Measurements from ENCODE around the gene RTEL1.
"Not testable (repeated sequence)": the region's sequence is repeated elsewhere in the genome, so short reads cannot be mapped to it uniquely, and the experiment has no call there.

The RTEL1 gene, protein sequence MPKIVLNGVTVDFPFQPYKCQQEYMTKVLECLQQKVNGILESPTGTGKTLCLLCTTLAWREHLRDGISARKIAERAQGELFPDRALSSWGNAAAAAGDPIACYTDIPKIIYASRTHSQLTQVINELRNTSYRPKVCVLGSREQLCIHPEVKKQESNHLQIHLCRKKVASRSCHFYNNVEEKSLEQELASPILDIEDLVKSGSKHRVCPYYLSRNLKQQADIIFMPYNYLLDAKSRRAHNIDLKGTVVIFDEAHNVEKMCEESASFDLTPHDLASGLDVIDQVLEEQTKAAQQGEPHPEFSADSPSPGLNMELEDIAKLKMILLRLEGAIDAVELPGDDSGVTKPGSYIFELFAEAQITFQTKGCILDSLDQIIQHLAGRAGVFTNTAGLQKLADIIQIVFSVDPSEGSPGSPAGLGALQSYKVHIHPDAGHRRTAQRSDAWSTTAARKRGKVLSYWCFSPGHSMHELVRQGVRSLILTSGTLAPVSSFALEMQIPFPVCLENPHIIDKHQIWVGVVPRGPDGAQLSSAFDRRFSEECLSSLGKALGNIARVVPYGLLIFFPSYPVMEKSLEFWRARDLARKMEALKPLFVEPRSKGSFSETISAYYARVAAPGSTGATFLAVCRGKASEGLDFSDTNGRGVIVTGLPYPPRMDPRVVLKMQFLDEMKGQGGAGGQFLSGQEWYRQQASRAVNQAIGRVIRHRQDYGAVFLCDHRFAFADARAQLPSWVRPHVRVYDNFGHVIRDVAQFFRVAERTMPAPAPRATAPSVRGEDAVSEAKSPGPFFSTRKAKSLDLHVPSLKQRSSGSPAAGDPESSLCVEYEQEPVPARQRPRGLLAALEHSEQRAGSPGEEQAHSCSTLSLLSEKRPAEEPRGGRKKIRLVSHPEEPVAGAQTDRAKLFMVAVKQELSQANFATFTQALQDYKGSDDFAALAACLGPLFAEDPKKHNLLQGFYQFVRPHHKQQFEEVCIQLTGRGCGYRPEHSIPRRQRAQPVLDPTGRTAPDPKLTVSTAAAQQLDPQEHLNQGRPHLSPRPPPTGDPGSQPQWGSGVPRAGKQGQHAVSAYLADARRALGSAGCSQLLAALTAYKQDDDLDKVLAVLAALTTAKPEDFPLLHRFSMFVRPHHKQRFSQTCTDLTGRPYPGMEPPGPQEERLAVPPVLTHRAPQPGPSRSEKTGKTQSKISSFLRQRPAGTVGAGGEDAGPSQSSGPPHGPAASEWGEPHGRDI (N-terminal part only)

DNA sequence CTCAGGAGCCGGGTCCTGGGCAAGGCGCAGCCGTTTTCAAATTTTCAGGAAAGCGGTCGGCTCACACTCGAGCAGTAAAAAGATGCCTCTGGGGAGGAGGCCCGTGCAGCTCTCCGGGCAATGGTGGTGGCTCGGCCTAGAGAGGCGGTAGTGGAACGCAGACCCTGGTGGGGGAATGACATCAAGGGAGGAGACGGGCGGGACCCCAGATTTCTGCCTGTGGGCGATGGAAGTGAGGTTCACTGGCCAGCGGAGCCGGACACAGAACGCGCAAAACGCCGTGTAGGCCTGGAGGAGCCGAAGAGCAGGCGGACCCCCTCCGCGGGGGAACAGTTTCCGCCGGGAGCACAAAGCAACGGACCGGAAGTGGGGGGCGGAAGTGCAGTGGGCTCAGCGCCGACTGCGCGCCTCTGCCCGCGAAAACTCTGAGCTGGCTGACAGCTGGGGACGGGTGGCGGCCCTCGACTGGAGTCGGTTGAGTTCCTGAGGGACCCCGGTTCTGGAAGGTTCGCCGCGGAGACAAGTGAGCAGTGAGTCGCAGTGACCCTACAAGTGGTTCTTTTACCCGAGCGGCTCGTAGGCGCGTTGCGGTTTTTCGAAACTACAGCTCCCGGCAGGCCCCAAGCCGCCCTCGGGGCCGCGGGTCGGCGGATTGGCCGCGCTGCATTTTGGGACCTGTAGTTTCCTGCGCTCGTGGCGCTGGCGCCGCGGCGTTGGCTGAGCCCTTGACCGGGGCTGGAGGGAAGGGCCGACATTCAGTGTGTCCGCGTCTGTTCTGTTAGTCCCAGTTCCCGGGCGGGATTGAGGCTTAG, at the start of gene RTEL1:
RTEL1 (plus strand) TSS at position 376 of the 812 bp plus-strand sequence. CDS start 1,091 bp downstream, outside the sequence.
- peak; percentile 90 for DNase-seq (ENCODE audit: low spot score)

DNA sequence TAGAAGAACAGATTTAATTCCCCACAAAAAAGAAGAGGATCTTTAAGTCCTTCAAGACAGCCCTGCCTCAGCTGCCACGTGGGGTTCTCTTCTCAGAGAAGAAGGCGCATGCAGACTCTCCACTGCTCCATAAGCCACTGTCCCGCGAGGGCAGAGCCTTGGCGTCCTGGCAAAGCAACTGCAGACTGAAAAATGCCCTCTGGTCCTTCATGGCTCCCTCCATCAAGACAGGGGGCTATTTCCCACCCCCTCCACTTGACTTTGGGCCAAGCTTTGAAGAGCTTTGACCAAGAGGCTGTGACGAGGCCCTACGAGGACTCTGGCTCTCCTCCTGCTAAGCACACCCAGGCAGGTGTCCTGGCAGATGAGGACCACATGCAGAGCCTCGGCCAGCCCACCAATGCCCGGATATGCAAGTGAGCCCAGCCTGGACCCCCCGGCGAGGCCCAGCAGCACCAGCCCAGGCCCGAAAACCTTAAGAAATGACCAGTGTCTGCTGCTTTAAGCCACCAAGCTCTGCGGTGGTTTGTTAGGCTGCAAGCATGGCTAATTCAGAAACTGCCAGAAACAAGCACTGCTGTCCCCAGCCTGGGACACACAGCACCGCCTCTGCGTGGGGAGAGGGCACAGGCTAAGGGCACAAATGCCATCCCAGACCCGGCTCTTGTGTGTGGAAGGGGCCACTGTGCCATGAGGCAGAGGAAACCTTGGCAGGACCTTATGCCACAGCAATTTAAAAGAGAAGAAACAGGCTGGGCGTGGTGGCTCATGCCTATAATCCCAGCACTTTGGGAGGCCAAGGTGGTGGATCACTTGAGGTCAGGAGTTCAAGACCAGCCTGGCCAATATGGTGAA, 47.3 kb upstream of the RTEL1 start:
- DNase-seq (ENCODE audit: low spot score) = no peak

DNA sequence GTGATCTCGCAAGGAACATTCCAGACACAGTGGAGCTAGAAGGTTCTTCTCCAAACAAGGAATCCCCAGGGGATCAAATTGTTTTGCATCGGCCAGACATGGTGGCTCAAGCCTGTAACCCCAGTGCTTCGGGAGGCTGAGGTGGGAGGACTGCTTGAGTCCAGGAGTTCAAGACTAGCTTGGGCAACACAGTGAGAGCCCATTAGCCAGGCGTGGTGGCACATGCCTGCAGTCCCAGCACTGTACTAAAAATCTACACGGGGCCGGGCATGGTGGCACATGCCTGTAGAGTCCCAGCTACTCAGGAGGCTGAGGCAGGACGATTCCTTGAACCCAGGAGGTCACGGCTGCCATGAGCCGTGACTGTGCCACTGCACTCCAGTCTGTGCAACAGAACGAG, 46.5 kb upstream of the RTEL1 start:
- DNase-seq (ENCODE audit: low spot score) = no peak

DNA sequence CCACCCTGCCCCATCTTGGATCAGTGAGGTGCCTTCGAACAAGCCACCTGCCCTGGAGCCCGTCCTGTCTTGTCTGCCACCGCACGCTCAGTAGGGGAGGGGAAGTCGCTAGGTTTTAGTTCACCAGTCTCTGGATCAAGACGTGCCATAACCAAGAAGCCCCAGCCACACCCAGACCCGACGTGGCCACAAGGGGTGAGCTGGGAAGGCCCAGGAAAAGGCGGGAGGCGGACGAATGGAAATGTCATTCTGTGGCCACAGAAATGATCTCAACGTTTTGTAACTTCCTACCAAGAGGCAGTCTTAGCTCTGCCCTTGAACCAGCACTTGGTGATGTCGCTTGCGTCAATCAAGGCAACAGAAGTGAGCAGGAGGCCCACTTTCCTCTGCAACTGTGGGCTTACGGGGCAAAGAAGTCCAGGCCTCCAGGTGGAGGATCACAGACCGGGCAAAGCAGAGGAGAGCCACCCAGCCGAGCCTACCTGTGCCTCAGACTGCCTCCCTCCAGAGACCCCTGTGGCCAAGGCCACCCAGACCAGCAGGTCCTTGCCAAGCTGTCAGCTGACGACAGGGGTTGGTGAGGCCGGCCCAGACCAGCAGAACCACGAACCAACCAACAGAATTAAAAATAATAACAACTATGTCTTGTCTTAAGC, 45.7 kb upstream of the RTEL1 start:
- DNase-seq (ENCODE audit: low spot score) = no peak

DNA sequence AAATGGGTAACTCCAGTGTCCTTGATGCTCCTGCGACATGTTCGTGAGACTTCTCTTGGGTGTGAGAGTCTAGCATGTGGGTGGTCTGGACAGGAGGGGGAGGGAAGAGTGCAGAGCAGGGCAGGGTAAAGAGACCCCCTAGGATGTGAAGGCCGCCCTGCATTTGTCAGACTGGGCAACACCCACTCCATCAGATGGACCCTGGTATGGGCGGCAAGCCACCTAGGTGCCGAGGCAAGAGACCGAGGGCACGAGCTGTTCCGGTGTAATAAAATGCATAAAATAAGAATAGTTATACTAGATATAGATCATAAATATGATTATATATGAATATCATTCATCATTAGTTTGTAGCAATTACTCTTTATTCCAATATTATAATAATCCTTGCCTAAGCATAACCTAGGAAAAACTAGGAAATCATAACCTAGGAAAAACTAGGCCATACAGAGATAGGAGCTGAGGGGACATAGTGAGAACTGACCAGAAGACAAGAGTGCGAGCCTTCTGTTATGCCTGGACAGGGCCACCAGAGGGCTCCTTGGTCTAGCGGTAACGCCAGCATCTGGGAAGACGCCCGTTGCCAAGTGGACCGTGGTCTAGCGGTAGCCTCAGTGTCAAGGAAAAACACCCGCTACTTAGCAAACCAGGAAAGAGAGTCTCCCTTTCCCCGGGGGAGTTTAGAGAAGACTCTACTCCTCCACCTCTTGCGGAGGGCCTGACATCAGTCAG, 44.1 kb upstream of the RTEL1 start:
- not testable (repeated sequence) for DNase-seq (ENCODE audit: low spot score)

DNA sequence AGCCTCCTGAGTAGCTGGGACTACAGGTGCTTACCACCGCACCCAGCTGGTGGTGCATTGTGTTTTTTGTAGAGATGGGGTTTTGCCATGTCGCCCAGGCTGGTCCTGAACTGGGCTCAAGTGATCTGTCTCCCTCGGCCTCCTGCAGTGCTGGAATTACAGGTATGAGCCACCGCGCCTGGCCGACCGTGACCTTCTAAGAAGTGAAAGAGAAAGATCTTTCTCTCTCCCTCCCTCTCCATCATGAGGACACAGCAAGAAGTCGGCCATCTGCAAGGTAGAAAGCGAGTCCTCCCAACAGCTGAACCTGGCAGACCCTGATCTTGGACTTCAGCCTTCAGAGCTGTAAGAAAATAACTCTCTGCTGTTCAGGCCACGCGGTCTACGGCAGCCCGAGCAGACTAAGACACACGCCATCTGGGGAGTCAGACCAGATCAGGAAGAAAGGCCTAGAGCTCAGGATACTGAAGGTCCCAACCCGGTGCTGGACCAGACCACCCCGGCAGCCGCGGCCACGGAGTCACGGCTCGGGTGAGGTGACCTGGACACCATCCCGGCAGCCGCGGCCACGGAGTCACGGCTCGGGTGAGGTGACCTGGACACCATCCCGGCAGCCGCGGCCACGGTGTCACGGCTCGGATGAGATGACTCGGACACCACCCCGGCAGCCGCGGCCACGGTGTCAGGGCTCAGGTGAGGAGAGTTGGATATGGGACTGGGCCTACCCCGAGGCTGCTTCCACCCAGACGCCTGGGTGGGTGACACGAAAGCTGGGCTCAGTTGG, 40.8 kb upstream of the RTEL1 start:
- DNase-seq (ENCODE audit: low spot score) = no peak

DNA sequence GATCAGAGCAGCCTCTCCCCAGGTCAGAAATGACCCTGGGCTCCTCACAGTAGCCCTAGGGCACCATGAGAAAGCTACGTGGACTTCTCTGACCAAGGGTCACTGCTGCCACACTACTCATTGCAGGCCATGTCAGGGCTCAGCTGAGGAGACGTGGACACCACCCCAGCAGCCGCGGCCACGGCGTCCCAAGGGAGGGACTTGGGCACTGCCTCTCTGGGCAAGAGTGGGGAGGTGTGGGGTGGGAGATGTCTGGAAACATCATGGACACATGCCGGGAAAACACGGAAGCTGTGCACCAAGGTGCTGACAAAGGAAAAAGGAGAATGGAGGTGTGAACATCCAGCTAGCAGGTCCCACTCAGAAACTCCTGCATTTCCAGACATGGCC, 40.2 kb upstream of the RTEL1 start:
- no peak for DNase-seq (ENCODE audit: low spot score)

DNA sequence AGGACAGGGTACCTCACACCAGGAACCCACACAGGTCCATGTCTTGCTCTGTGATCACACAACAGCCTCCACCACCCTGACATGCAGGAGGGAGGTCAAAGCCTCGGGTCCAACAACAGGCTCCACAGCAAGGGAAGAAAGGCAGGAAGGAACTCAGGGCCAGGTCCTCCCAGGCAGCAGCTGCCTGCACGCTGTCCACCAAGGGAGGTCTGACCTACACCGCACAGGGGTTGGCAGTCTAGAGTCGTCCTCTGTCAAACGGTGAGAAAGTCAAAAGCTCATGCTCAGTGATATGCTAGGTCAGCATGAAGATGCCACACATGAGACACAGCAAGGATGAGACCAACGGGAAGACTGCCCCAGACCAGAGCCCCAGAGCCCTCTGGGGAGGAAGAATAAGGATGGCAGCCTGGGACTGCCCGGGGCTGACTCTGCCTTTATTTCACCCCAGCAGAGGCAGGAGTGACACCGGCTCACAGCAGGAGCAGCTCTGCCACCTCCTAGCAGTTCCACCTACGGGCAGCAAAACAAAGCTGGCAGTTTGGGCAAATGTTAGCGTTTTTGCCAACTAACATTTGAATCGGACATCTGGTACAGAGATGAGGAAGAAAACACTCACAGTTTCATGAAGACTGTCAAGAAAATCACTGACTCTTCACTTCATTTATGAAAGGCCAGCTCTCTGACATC, 39.7 kb upstream of the RTEL1 start:
- no peak for DNase-seq (ENCODE audit: low spot score)

DNA sequence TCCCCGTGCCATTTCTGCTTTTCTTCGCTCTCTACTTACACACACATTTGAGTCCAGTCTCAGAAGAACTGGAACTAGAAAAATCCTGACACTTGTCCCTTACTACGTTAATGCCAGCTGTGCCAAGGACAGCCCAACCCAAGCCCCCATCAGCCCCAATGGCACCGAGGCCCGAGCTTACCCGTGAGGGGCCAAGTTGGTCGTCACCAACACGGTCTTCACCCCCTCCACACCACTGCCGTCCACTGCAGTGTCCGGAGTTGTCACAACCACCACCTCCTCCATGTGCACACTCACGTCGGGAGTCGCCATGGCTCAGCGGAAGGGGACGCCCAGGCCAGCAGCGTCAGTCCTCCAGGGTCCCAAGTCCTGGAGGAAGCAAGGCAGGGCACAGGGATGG, 39.0 kb upstream of the RTEL1 start:
- no peak for DNase-seq (ENCODE audit: low spot score)

DNA sequence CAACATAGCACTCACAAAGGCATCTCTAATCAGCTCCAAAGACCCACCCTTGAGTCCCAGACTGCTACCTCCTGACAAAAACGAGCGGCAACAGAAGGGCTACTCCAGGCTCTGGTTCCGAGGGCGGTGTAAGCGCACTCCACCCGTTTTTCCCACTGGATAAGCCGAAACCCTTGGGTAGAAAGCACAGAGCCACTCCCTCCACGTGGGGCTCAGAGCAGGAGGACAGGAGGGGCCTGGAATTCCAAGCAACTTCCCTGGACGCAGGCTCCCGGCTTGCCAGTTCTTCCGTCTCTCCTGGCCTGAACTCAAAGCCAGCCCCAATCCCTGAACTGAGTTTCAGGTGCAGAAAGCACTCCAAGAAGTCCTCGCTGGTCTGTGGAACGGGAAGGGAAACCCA, 38.6 kb upstream of the RTEL1 start:
- no peak for DNase-seq (ENCODE audit: low spot score)

DNA sequence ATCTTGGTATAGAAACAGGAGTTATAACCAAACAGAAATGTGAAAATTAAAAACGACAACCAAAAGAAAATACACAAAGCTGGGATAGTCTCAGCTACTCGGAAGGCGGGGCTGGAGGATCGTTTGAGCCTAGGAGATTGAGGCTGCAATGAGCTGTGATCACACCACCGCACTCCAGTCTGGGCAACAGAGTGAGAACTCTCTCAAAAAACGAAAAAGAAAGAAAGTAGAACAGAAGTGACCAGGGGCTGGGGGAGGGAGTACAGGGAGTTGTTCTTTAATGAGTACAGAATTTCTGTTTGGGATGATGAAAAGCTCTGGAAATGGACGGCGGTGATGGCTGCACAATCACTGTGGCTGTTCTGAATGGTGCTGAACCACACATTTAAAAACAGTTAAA, 37.1 kb upstream of the RTEL1 start:
- DNase-seq (ENCODE audit: low spot score) = no peak

DNA sequence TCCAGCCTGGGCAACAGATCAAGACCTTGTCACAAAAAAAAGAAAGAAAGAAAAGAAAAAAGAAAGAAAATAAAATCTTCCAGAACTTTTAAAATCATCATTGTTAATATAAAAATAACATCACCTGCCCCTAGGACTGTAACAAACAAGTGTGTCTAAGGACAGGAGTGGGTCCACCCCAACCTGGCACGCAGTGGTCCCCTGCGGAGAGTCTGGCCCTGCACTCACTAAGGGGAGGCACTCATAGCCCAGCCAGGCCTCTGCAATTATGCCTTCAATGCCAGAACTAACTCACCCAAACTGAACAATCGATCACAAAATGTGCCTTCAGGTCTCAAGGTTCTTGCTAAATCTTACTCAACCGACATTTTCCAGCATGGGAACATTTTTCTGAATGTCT, 36.0 kb upstream of the RTEL1 start:
- no peak for DNase-seq (ENCODE audit: low spot score)

DNA sequence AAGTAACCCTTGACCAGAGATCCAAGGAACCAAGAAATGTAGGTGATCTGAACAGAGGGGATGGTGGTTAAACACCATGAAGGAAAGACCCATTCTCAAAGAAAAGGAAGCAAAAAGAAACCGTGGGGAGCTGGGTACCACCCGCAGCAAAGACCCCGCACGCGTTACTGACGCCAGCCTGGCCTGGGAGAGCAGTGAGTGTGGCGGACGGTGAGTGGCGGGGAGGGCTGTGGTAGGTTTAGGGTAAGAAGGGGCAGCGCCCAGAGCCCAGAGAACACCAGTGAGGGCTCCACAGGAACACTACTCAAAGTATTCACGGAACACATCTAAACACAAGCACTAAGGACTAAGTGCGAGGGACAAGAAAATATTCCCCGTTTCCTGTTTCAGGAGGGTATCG, 35.4 kb upstream of the RTEL1 start:
- no peak for DNase-seq (ENCODE audit: low spot score)

DNA sequence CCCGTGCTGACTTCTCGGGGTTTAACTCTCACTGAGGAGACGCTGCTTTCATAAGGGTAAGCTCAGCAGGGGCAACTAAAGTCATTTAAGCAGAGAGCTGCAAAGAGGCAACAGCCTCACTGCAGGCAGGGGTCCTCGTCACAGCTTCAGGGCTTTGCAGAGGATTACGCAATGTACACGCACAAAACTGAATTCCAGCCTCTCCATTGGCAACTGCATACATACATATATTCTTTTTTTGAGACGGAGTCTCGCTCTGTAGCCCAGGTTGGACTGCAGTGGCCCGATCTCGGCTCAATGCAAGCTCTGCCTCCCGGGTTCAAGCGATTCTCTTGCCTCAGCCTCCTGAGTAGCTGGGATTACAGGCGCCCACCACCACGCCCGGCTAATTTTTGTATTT, 33.6 kb upstream of the RTEL1 start:
- no peak for DNase-seq (ENCODE audit: low spot score)

DNA sequence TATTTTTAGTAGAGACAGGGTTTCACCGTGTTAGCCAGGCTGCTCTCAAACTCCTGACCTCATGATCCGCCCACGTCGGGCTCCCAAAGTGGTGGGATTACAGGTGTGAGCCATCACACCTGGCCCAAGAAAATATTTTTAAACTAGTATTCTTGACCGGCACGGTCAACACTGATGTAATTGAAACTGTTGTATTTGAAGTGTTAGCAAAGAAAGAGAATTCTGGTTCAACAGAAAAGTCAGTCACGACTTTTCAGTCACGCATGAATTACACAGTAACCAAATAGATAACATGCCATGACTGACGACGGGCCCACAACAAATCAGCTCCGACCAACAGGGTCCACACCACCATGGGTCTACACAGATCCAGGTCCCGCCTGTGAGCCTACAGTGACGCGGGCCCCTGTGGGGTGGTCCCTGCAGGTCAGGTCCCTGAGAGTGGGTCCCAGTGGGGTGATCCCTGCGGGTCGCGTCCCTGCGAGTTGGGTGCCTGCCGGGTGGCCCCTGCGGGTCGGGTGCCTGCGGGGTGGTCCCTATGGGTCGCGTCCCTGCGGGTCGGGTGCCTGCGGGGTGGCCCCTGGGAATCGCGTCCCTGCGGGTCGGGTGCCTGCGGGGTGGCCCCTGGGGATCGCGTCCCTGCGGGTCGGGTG, 32.2 kb upstream of the RTEL1 start:
- DNase-seq (ENCODE audit: low spot score) = peak; percentile 7

DNA sequence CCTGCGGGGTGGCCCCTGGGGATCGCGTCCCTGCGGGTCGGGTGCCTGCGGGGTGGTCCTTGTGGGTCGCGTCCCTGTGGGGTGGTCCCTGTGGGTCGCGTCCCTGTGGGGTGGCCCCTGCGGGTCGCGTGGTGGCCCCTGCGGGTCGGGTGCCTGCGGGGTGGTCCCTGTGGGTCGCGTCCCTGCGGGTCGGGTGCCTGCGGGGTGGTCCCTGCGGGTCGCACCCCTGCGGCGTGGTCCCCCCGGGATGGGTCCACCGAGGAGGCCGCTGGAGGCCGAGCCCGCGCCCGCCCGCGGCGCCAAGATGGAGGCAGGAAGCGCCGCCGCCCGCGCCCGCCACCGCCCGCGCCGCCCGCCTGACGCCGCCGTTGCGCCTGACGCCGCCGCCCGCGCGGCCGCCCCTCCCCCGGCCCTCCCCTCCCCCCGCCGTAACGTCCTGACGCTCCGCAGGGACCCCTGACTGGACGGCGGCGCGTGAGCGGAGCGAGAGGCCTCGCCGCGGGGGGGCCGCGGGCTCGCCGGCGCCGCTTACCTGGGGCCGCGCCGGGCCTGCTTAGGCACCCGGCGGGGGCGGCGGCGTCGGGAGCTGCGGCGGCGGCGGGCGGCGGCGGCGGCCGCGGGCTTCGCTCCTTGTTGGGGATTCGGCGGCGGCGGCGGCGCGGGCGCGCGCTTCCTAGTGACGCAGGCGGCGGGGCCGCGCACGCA, 31.5 kb upstream of the RTEL1 start, which contains the start of gene GMEB2:
GMEB2 (minus strand) TSS at position 678 of the 705 bp plus-strand sequence. CDS start 7,704 bp downstream, outside the sequence.
- DNase-seq (ENCODE audit: low spot score) = peak; percentile 72

Measured in CD4-positive, alpha-beta T cell treated with Interleukin-15 for 4 hours (primary cell).